A673 (cell line): ENCODE measurements around the gene SRA1.

Experiments used
- CTCF ChIP-seq: fragments of 300-800, 200-600 bp; sonication (generic); conservative IDR thresholded peaks from 2 replicates; pipeline ENCODE4 v1.5.1; 2017; ENCODE audit warnings: low read depth, mild to moderate bottlenecking, antibody characterized with exemption, low read length, moderate library complexity, mixed read lengths
- EZH2 ChIP-seq: fragments of 200-600 bp; sonication (generic); IDR thresholded peaks from 2 replicates; pipeline ENCODE4 v1.6.1; 2017; ENCODE audit warnings: borderline replicate concordance, low read depth, mild to moderate bottlenecking, mixed read lengths, antibody characterized with exemption, low read length; ENCODE audit not compliant: poor library complexity, severe bottlenecking

GRCh38 chr5:140509898-140510297, 47.4 kb downstream of the SRA1 start:
- TF ChIP-seq CTCF: no peak
- TF ChIP-seq EZH2: no peak
